GM06990 (cell line): Measurements from ENCODE around the gene SOHLH1.

Experiments
- DNase-seq: peaks from one replicate; pipeline ENCODE4 v3.0.0-alpha.2; 2011; ENCODE audit not compliant: insufficient read length; ENCODE audit errors: extremely low read depth
- H3K27me3 ChIP-seq: replicated peaks from 2 replicates; pipeline ENCODE4 v1.6.0; 2011; ENCODE audit warnings: low read length; ENCODE audit not compliant: control insufficient read depth, insufficient read depth
- H3K36me3 ChIP-seq: 2 replicates; pipeline ENCODE4 v1.5.1; 2011; ENCODE audit warnings: low read length; ENCODE audit not compliant: control insufficient read depth, insufficient read depth
- H3K4me3 ChIP-seq: replicated peaks from 2 replicates; pipeline ENCODE4 v1.5.1; 2011; ENCODE audit warnings: low read depth, mild to moderate bottlenecking, control low read depth, low read length
- TF ChIP-seq, protein P1 (sequence below): IDR thresholded peaks from 2 replicates; pipeline ENCODE4 v1.5.1; 2011; ENCODE audit warnings: low read length, control low read depth, mild to moderate bottlenecking, inconsistent platforms; ENCODE audit not compliant: insufficient read depth, poor library complexity, severe bottlenecking

Gene SOHLH1

DNA sequence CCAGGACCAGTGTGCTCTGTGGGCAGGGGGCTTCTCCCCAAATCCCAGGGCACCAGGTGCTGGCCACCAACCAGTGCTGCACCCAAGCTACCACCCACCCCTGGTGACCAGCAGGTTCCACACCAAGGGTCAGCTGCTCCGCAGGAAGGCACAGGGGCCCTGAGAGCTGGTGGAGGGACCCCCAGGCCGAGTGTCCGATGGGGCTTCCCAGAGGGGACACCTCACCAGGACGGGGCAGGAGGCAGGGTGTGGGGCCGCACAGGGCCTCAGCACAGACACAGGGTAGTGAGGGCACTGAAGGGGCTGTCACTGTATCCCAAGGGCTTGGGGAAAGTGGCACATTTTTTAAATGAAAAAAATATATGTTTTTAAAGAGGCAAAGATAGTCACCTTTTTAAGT is 18.1 kb downstream of the SOHLH1 start:
- H3K27me3 ChIP-seq, result no peaks in the 10 kb centered on the region
- no peak for DNase-seq

DNA sequence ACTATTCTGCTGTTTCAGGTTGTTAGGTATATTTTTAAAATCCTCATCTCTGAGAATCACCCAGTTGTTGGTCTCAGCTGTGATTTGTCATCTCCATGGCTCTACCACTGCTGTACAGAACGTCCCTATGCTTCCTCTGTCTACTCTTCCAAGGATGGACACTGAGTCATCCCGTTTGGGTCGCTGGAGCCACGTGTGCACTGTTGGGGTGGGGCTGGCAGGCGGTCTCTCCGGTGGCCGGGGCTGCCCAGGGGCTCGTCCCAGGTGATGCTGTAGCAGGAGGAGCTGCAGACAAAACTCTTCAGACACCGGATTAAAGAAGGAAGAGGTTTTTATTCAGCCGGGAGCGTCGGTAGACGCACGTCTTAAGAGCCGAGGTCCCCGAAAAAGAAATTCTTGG is 19.2 kb downstream of the SOHLH1 start:
- H3K36me3 ChIP-seq, result no peaks in the 10 kb centered on the region
- no peak overlapping the region for H3K4me3 ChIP-seq
- TF ChIP-seq, protein P1, sequence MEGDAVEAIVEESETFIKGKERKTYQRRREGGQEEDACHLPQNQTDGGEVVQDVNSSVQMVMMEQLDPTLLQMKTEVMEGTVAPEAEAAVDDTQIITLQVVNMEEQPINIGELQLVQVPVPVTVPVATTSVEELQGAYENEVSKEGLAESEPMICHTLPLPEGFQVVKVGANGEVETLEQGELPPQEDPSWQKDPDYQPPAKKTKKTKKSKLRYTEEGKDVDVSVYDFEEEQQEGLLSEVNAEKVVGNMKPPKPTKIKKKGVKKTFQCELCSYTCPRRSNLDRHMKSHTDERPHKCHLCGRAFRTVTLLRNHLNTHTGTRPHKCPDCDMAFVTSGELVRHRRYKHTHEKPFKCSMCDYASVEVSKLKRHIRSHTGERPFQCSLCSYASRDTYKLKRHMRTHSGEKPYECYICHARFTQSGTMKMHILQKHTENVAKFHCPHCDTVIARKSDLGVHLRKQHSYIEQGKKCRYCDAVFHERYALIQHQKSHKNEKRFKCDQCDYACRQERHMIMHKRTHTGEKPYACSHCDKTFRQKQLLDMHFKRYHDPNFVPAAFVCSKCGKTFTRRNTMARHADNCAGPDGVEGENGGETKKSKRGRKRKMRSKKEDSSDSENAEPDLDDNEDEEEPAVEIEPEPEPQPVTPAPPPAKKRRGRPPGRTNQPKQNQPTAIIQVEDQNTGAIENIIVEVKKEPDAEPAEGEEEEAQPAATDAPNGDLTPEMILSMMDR, result no peak
- no peaks in the 10 kb centered on the region for H3K27me3 ChIP-seq
- DNase-seq, result no peak

More for the DNA sequence above, 18.1 kb downstream of the SOHLH1 start:
- TF ChIP-seq, protein P1, result no peak
- Histone ChIP-seq H3K36me3 (no peaks in the 10 kb centered on the region), H3K4me3 (no peak overlapping the region)

DNA sequence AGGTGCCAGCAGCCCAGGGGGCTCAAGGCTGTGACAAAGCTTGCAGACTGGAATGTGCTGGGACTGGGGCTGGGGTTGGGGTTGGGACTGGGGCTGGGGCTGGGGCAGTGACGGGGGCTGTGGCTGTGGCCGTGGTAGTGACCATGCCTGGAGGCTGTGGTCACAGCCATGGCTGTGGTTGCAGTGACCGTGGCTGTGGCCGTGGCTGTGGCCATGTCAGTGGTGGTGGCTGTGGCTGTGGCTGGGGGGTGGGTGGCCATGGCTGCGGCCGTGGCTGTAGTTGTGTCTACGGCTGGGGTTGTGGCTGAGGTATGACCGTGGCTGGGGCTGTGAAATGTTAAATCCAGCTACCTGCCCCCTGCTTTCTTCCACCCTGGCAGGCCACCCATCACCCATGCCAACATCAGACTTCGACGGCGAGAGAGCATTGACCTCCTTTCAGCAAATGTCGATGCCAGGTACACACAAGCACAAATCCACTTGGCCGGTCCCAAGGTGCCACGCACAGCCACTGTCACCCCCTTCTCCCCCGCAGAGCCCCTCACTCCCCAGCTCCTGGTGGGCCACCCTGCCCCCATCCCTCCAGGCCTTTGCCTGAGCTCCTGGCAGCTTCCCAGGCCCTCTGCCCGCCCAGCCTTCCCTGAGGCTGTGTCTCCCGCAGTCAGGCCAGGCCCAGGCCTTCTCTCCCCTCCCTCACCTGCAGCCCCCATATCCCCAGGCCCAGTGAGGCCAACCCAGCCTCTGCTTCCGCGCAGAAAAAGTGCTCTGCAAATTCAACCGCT is 20.9 kb downstream of the SOHLH1 start:
- no peak overlapping the region for H3K4me3 ChIP-seq
- DNase-seq, result no peak
- TF ChIP-seq, protein P1, result no peak
- no peaks in the 10 kb centered on the region for H3K36me3 ChIP-seq
- no peaks in the 10 kb centered on the region for H3K27me3 ChIP-seq

DNA sequence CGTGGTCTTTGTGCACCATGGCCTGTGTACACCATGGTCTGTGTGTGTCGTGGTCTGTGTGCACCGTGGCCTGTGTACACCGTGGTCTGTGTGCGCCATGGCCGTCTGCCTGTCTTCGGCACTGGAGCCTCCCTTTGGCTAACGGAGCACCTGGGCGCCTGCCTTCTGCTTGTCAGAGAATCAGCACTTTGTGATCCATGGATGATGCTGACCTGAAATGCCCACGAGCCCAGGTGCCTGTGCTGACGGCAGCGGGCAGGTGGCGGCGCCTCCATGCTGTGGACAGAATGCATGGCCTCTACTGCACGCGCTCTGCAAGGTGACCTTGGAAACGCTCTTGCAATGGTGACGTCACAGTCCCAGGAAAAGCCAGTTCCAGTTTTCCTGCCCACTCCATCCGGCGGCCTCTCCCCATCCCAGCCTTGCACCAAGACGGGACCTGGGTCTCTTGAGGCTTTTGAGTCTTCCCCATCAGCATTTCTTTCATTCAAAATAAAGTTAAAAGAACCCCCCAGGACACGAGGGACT is 21.6 kb downstream of the SOHLH1 start:
- no peak for DNase-seq
- no peaks in the 10 kb centered on the region for H3K36me3 ChIP-seq
- no peak overlapping the region for H3K4me3 ChIP-seq
- H3K27me3 ChIP-seq, result no peaks in the 10 kb centered on the region
- TF ChIP-seq, protein P1, result no peak

DNA sequence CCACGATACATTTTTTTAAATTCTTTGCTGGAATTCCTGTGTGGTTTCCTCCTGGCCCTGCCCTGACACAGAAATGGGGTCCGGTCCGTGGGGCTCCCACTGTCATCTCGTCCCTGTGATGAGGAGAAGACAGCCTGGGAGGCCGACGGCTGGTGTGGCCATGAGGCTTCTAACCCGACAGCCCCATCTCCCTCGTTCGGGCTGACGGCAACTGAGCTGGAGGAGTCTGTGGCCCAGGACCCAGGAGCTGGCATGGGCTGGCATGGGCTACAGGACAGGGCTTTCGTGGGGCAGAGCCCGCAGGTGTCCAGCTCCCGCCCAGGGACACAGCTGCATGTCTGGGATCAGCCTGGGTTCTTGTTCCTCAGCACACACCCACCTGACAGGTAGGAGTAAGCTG is 22.4 kb downstream of the SOHLH1 start:
- Histone ChIP-seq H3K4me3 (no peak overlapping the region), H3K27me3 (no peaks in the 10 kb centered on the region), H3K36me3 (no peaks in the 10 kb centered on the region)
- TF ChIP-seq, protein P1, result no peak
- no peak for DNase-seq
